GM18526 (cell line): ENCODE data around the gene LPP.

Source experiments
- POLR2A ChIP-seq: IDR thresholded peaks from 3 replicates; pipeline ENCODE4 v1.6.1; 2011; ENCODE audit not compliant: insufficient read length; ENCODE audit errors: extremely low read depth

Gene LPP

DNA sequence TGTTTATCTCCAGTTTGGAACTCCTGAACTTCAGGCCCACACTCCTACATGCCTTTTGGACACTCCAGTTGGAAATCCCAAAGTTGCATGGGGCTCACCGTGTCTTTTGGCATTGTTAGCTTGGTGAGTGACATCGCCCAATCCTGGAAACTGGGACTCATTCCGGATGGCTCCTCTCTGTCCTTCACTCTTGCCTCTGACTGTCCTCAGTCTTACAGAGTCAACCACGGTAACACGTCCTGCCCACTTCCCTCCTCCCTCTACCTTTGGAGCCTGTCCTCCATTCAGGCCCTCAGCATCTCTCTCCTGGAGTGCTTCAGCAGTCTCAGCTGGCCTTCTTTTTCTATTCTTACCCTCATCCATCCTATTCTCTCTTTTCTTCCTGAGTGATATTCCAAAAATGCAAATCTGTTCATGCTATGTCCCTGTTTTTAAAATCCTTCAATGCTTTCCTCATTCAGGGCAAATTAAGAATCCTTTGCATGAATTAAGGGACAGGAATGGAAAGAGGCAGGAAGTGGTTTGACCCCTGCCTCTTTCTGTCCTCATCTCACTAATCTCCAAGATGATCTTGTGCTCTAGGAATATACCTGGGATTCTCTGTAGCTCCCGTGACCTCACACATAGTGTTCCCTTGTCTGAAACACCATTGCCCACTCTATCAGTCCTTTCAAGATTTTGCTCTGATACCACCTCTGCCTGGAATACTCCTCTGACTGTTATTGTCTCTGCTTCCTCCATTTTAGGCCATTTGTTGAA, 42.5 kb downstream of the LPP start:
- TF ChIP-seq POLR2A = no peak

DNA sequence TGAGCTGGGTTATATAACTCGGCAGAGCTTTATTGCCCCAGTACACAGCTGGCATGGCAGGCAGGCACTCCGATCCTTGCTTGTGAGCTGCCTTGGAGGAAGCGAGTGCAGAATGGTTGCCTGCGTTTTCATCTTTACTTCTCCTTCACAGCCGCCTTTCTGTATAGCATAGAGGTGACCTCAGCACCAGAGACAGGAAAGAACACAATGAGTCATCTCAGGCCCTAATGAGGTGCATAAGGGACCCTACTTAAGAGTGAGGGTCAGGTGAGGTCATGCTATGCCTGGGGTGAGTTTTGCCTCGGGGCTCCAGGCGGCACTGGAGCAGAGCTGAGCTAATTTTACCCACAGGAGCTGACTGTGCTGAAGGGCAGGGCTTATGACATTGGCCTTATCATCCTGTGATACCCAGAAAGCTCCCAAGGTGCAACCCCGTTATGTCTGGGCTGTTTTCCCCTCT, 43.5 kb downstream of the LPP start:
- no peak for TF ChIP-seq POLR2A

DNA sequence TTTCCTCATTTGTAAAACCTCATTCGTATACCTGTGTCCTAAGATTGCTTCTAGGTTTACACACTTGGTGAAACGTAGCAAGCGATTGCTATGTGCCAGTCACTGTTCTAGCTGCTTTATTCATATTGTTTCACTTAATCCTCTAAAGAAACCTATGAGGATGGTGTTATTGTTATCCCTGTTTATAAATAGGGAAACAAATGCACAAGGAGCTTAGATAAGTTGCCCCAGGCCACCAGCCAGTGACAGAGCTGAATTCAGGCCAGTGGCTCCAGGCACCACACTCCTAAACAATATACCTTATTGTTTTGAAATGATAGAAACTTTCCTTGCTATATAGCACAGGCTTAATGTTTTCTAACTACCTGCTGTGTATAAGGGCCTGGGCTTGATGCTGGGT, 44.0 kb downstream of the LPP start:
- no peak for TF ChIP-seq POLR2A

DNA sequence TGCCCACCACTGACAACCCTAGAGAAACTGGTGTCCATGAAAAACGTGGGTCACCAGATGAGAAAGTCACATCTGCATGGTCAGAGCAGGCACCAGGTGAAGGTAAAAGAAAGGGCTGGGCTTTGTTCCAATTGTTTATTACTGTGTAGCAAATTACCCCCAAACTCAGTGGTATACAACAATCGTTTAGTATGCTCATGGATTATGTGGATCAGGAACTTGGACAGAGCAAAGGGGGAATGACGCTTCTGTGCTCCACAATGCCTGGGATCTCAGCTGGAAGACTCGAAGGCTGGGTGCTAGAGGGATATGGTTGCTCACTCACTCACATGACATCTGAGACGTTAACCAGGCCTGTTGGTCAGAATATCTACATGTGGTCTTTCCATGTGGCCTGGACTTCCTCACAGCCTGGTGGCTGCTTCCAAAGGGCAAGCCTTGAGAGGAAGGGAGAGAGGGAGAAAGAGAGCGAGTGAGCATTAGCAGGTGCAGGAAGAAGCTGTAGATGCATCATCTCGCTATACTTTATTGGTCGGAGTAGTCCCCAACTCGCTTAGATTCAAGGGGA, 44.9 kb downstream of the LPP start:
- no peak for TF ChIP-seq POLR2A

DNA sequence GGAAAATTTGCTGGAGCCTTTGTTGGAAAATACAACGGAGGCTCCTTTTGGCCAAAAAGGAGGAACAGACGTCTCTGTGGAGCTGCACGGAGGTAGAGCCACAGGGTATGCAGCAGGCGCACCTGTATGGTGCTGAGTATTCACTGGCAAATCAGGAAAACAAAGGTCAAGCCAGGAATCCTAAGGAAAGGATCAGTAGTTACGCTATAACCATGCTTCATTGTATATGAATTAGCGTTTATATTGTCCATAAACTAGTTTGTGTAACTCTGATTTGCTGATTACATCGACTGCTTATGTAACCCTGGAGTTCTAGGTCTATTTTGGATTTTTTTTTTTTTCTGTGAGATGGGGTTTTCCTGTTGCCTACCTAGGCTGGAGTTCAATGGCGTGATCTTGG, 45.4 kb downstream of the LPP start:
- TF ChIP-seq POLR2A = no peak

DNA sequence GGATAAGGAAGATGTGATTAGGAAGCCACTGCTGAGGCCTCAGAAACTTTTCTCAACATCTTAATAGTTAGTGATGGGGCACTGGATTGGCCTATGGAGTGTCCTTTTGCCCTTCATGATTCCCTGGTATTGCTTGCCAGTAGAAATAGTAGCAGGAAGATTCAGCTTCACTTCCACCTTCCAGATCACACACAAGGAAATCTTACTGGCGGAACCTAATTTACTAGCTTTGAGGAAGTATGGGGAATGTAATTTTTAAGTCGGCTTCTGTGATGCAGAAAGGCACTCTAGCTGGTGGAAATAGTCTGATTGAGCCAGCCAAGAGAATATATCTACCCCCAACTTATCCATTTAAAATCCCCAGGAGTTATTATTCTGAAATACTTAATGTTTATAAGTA, 46.5 kb downstream of the LPP start:
- TF ChIP-seq POLR2A = no peak

DNA sequence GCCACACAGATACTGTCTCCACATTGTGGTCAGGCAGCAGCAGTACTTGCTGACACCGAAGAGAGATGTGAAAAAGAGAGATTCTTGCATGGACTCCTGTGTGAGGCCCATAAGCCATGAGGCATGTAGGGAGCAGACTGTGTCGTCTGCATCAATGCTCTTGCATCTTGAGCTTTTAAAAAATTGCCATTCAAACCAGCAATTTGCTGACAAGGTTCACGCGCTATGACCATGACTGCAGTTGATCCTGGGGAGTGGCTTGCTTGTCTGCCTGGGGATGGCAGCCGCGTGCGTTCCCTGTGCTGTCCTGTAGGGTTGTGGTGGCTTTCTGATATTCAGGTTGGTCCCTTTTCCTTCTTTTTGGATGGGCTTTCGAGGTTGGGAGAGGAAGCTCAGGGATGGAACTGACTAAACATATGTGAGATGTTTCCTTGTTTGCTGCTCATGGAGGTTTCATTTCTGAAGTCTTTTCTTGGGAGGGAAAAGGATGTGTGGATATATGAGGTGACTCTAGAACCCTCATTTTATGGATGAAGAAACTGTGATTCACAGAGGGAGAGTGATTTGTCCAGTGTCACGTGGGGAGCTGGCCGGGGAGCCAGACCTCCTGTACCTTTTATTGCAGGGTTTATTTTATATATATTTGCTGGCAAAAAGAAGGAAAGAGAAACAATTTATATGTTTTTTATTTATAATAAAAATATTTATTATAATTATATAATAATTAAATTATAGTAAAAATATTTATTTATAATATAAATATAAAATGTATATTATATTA, 48.6 kb downstream of the LPP start:
- no peak for TF ChIP-seq POLR2A

DNA sequence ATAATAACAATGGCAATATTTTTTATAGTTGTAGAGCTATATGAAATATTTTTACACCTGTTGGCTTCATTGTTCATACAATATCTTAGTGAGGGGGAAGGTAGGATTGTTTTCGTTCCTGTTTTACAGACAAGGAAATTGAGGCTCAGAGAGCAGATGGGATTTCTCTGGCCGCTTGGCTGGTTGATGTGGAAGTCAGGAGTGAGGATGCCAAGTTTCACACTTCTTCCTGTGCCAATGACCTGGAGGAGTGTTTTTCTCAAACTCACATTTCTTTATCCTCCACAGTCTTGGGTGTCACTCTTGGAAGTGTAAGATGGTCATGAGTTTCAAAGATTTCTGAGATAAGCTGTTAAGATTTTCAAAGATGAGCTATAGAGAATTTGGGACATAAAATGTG, 50.6 kb downstream of the LPP start:
- no peak for TF ChIP-seq POLR2A

DNA sequence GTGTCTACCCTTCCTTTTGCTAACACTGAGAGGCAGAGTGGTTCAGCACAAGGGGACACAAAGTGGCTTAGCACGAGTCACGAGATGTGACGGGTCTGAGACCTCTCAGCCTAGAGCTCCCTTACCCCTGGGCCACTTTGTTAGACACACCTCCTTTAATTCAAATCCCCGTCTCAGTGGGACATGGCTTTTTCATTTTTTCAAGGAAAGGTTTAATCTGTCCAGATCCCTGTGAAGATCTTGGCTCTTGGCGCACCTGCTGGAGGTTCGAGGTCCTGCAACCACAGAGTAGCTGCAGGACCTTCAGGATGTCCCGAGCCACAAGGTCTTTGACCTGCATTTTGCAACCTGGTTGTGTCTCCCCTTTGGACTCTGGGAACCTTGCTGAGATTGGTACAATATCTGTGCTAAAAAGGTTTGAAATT, 52.0 kb downstream of the LPP start:
- TF ChIP-seq POLR2A = no peak

DNA sequence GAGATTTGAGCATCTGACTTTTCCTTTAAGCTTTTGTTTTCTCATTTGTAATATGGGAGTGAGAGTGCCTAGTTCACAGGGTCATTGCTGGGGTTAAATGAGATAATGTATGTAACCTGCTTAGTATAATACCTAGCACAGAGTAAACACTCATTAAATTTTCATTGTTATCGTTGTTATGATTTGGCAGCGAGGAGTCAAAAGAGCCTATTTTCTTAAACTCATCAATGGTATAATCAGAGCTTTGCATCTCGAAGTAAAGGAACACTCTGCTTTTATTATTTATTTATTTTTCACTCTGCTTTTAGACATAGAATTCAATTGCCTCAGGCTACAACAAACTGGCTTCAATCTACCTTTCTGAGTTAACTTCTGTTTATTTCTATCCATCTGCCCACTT, 52.8 kb downstream of the LPP start:
- TF ChIP-seq POLR2A = no peak

DNA sequence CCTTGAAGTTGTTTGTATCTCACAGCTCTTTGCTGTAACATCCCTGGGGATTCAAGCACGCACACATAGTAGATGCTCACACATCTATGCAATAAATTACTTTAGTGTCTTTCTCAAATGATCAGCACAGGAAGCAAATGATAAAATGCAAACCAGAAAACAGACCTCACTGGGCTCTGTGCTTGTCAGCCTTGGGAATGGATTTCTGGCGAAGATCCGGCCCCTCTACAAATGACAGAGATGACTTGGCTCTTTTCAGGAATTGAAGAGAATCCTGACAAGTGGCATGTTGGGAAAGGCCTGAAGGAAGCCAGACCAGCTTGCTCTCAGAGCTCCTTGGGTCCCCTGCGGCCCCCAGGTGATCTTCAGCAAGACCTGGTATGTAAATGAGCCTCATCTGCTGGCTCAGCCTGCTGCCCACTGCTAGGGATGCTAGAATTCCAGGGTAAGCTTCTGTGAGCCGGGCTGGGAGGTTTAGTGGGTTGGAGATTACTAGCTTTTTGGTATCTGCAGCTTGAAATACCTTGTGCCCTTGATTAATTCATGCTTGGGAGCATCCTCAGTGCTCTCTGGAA, 54.1 kb downstream of the LPP start:
- no peak for TF ChIP-seq POLR2A

DNA sequence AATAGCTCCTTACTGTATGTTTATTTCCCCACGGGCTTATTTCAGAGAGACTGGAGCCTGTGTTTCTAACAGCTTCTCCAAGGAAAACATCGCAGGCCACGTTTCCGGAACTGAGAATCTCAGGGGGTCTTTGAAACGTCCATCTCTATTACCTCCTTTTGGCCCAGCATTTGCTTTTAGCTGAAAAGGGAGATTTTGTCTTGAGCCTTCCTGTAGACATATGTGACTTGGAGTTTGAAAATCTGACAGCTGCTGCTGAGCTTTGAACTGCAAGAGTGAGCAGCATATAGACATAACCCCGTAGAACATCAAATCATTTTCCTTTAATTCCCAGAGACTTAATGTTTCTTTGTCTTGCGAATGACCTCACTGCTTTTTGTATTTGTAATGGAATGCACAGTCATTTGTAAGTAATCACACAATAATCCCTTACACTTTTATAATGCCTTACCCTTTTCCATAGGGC, 54.6 kb downstream of the LPP start:
- no peak for TF ChIP-seq POLR2A

DNA sequence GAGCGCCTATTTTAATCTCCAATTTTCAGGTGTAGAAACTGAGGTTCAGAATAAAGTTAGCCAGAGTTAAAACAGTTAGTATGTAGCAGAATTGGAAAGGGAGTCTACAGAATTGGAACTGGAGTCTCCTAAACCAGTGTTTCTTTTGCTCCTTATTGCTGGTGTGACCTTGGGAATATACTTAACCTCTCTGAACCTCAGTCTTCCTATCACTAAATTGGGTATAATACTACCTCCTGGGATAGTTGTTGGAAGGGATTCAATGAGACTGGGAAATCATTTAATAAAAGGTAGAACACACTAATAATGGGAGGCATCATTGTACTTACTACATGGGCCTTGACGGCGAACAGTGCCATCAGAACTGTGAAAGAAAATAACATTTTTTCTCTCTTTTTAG, 55.1 kb downstream of the LPP start:
- no peak for TF ChIP-seq POLR2A

DNA sequence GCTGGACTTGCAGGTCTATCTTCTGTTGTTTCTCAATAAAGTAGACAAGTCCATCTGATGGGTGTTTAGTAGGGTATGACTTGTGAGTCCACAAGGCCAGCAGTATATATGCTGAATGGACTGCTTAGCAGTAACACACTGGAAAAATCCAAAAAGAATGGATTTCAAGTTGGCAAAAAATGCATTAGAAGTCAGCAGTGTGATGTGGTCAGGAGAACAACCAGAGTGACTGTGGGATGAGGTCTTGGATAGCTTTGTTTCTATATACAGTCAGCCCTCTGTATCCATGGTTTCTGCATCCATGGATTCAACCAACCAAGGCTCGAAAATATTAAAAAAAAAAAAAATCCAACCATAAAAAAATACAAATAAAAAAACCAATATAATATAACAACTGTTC, 55.8 kb downstream of the LPP start:
- no peak for TF ChIP-seq POLR2A

DNA sequence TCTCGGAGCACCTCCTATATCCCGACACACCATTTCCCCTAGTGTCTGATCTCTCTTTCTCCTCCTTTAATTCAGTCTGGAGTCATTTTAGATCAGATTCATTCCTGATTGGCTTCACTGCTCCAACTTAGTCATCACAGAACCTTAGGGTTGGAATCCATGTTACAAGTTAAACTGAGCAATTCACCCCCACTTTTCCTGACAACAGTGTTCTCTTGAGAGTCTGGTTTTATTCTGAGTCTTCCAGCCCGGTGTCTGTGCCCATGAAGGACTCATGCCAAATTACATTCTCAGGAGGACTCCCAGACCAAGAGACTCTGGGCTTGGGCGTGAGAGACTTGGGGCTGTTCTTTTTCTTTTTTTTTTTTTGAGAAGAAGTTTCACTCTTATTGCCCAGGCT, 57.5 kb downstream of the LPP start:
- TF ChIP-seq POLR2A = no peak
